Cardiac muscle cell (in vitro differentiated cells and primary cell): Measurements from ENCODE around the gene UBE2J2. TPM values are rescaled to one million over a fixed set of nuclear protein-coding genes. Genes with fewer than 3 reads are reported as not detected.

ENCODE experiments used
- DNase-seq, 2 donors: peaks; one replicate each; pipeline versions ENCODE4 v3.0.0 to v3.0.0-alpha.2; 2010 to 2017; ENCODE audit warnings: low read depth in 1 of 2, low spot score in 1 of 2
- H3K27ac ChIP-seq: fragments of 200-600 bp; sonication (generic); 2 replicates; pipeline ENCODE4 v1.5.1; 2016
- H3K27me3 ChIP-seq: fragments of 200-600 bp; sonication (generic); 2 replicates; pipeline ENCODE4 v1.6.0; 2016; ENCODE audit warnings: control low read depth
- H3K36me3 ChIP-seq: fragments of 200-600 bp; sonication (generic); 2 replicates; pipeline ENCODE4 v1.5.1; 2016; ENCODE audit warnings: control low read depth
- H3K4me1 ChIP-seq: fragments of 200-600 bp; sonication (generic); 2 replicates; pipeline ENCODE4 v1.8.1; 2017; ENCODE audit warnings: low read depth, mild to moderate bottlenecking, mixed run types
- H3K4me3 ChIP-seq: fragments of 200-600 bp; sonication (generic); 2 replicates; pipeline ENCODE4 v1.5.1; 2016; ENCODE audit warnings: mild to moderate bottlenecking
- H3K9me3 ChIP-seq: fragments of 200-600 bp; sonication (generic); 2 replicates; pipeline ENCODE4 v1.5.1; 2017; ENCODE audit warnings: low read depth, mild to moderate bottlenecking, control low read depth
- CTCF ChIP-seq: IDR thresholded peaks from 2 replicates; pipeline ENCODE4 v1.5.1; 2012; ENCODE audit warnings: low read depth, mild to moderate bottlenecking, low read length
- polyA plus RNA-seq: library from polyadenylated mRNA; unstranded; fragments of >200 nt; fragmentation: Nextera tagmentation; extraction: Ambion mirVana; gene quantifications from 2 replicates; pipeline ENCODE4 v1.2.1, GENCODE V29; 2016
- total RNA-seq: library from RNA; depleted of rRNA; stranded (reverse); fragments of >200 nt; gene quantifications from 2 replicates; pipeline ENCODE4 v1.2.3, GENCODE V29; 2016

UBE2J2 gene
- total and polyA plus RNA-seq, 2 experiments from 2014 or later = 64.2 to 87.3 TPM

- H3K4me3 ChIP-seq = no peak overlapping the region
- H3K27ac ChIP-seq = no peak overlapping the region
- H3K9me3 ChIP-seq = no peaks in the 10 kb centered on the region
- no peak for TF ChIP-seq CTCF
- DNase-seq = no peak
- H3K4me1 ChIP-seq = no peaks in the 10 kb centered on the region
- no peaks in the 10 kb centered on the region for H3K36me3 ChIP-seq
- peaks cover 55% of the 10 kb centered on the region for H3K27me3 ChIP-seq
These were observed 67.8 kb downstream of the UBE2J2 start for GRCh38 chr1:1205769-1206375.

GRCh38 chr1:1204998-1205768, 68.5 kb downstream of the UBE2J2 start:
- H3K27ac ChIP-seq = no peak overlapping the region
- no peaks in the 10 kb centered on the region for H3K9me3 ChIP-seq
- H3K4me3 ChIP-seq = no peak overlapping the region
- no peaks in the 10 kb centered on the region for H3K36me3 ChIP-seq
- no peaks in the 10 kb centered on the region for H3K4me1 ChIP-seq
- no peak for TF ChIP-seq CTCF
- peaks cover 62% of the 10 kb centered on the region for H3K27me3 ChIP-seq
- no peak for DNase-seq

- Histone ChIP-seq H3K27me3 (peaks cover 69% of the 10 kb centered on the region), H3K4me1 (no peaks in the 10 kb centered on the region)
These were observed 69.2 kb downstream of the UBE2J2 start for GRCh38 chr1:1204425-1204920.

More at GRCh38 chr1:1204425-1204920, 69.2 kb downstream of the UBE2J2 start:
- Histone ChIP-seq H3K4me3 (no peak overlapping the region), H3K36me3 (no peaks in the 10 kb centered on the region), H3K27ac (no peak overlapping the region), H3K9me3 (no peaks in the 10 kb centered on the region)
- DNase-seq = no peak
- no peak for TF ChIP-seq CTCF

Other genes starting within 250 kb of the UBE2J2 start
- 0.33 and 1.7 TPM in 2 replicates for gene RNF223, start 199.5 kb downstream of the UBE2J2 start, total RNA-seq
- not detected in 2 replicates for gene RNF223, start 199.5 kb downstream of the UBE2J2 start, polyA plus RNA-seq
- gene C1orf159, start 157.8 kb downstream of the UBE2J2 start, total RNA-seq = 21.8 and 36.2 TPM in 2 replicates
- gene C1orf159, start 157.8 kb downstream of the UBE2J2 start, polyA plus RNA-seq = 17.7 and 21.7 TPM in 2 replicates
- not detected in 2 replicates for gene TTLL10, start 100.0 kb downstream of the UBE2J2 start, total RNA-seq
- gene TTLL10, start 100.0 kb downstream of the UBE2J2 start, polyA plus RNA-seq = 0.31 TPM in 1 of 2 replicates, not detected in the other
- not detected in 2 replicates for gene TNFRSF18, start 67.3 kb downstream of the UBE2J2 start, total RNA-seq
- 0.39 and 0.74 TPM in 2 replicates for gene TNFRSF18, start 67.3 kb downstream of the UBE2J2 start, polyA plus RNA-seq
- gene TNFRSF4, start 59.7 kb downstream of the UBE2J2 start, total RNA-seq = 0.11 TPM in 1 of 2 replicates, not detected in the other
- gene TNFRSF4, start 59.7 kb downstream of the UBE2J2 start, polyA plus RNA-seq = 0.10 TPM in 1 of 2 replicates, not detected in the other
- gene SDF4, start 41.9 kb downstream of the UBE2J2 start, total RNA-seq = 139 and 148 TPM in 2 replicates
- gene SDF4, start 41.9 kb downstream of the UBE2J2 start, polyA plus RNA-seq = 172 and 180 TPM in 2 replicates
- 53.1 and 58.9 TPM in 2 replicates for gene B3GALT6, start 41.6 kb downstream of the UBE2J2 start, total RNA-seq
- gene B3GALT6, start 41.6 kb downstream of the UBE2J2 start, polyA plus RNA-seq = 56.8 and 69.5 TPM in 2 replicates
- gene C1QTNF12, start 27.1 kb downstream of the UBE2J2 start, total RNA-seq = 1.5 TPM in 1 of 2 replicates, not detected in the other
- not detected in 2 replicates for gene C1QTNF12, start 27.1 kb downstream of the UBE2J2 start, polyA plus RNA-seq
- gene SCNN1D, start 6.6 kb upstream of the UBE2J2 start, total RNA-seq = 13.0 and 26.5 TPM in 2 replicates
- gene SCNN1D, start 6.6 kb upstream of the UBE2J2 start, polyA plus RNA-seq = 7.5 and 11.0 TPM in 2 replicates
- gene ACAP3, start 34.1 kb upstream of the UBE2J2 start, total RNA-seq = 59.1 and 61.4 TPM in 2 replicates
- 45.7 and 63.6 TPM in 2 replicates for gene ACAP3, start 34.1 kb upstream of the UBE2J2 start, polyA plus RNA-seq
- gene PUSL1, start 34.7 kb upstream of the UBE2J2 start, total RNA-seq = 22.1 and 25.0 TPM in 2 replicates
- 17.4 and 18.7 TPM in 2 replicates for gene PUSL1, start 34.7 kb upstream of the UBE2J2 start, polyA plus RNA-seq
- gene INTS11, start 50.8 kb upstream of the UBE2J2 start, total RNA-seq = 100.0 and 124 TPM in 2 replicates
- 75.8 and 86.4 TPM in 2 replicates for gene INTS11, start 50.8 kb upstream of the UBE2J2 start, polyA plus RNA-seq
- 38.5 and 49.3 TPM in 2 replicates for gene CPTP, start 50.9 kb upstream of the UBE2J2 start, total RNA-seq
- 33.7 and 38.0 TPM in 2 replicates for gene CPTP, start 50.9 kb upstream of the UBE2J2 start, polyA plus RNA-seq
- gene TAS1R3, start 57.4 kb upstream of the UBE2J2 start, total RNA-seq = 0.81 and 1.1 TPM in 2 replicates
- gene TAS1R3, start 57.4 kb upstream of the UBE2J2 start, polyA plus RNA-seq = 0.32 and 0.70 TPM in 2 replicates
- gene DVL1, start 75.6 kb upstream of the UBE2J2 start, total RNA-seq = 78.1 and 105 TPM in 2 replicates
- 29.1 and 49.2 TPM in 2 replicates for gene DVL1, start 75.6 kb upstream of the UBE2J2 start, polyA plus RNA-seq
- gene MXRA8, start 84.7 kb upstream of the UBE2J2 start, total RNA-seq = 50.4 and 90.1 TPM in 2 replicates
- 42.2 and 58.8 TPM in 2 replicates for gene MXRA8, start 84.7 kb upstream of the UBE2J2 start, polyA plus RNA-seq
- gene AURKAIP1, start 101.4 kb upstream of the UBE2J2 start, total RNA-seq = 235 and 301 TPM in 2 replicates
- 252 and 305 TPM in 2 replicates for gene AURKAIP1, start 101.4 kb upstream of the UBE2J2 start, polyA plus RNA-seq
- gene CCNL2, start 125.5 kb upstream of the UBE2J2 start, total RNA-seq = 183 and 230 TPM in 2 replicates
- gene CCNL2, start 125.5 kb upstream of the UBE2J2 start, polyA plus RNA-seq = 283 and 301 TPM in 2 replicates
- gene MRPL20, start 133.4 kb upstream of the UBE2J2 start, total RNA-seq = 97.6 and 168 TPM in 2 replicates
- gene MRPL20, start 133.4 kb upstream of the UBE2J2 start, polyA plus RNA-seq = 204 and 255 TPM in 2 replicates
- 0.49 and 0.60 TPM in 2 replicates for gene ANKRD65, start 147.4 kb upstream of the UBE2J2 start, total RNA-seq
- gene ANKRD65, start 147.4 kb upstream of the UBE2J2 start, polyA plus RNA-seq = 0.32 and 2.0 TPM in 2 replicates
- gene VWA1, start 161.8 kb upstream of the UBE2J2 start, total RNA-seq = 31.5 and 40.4 TPM in 2 replicates
- gene VWA1, start 161.8 kb upstream of the UBE2J2 start, polyA plus RNA-seq = 31.5 and 48.1 TPM in 2 replicates
- 0.21 and 0.28 TPM in 2 replicates for gene ATAD3C, start 175.8 kb upstream of the UBE2J2 start, total RNA-seq
- 0.49 and 0.53 TPM in 2 replicates for gene ATAD3C, start 175.8 kb upstream of the UBE2J2 start, polyA plus RNA-seq
- 28.1 and 37.4 TPM in 2 replicates for gene ATAD3B, start 197.9 kb upstream of the UBE2J2 start, total RNA-seq
- gene ATAD3B, start 197.9 kb upstream of the UBE2J2 start, polyA plus RNA-seq = 25.8 and 30.2 TPM in 2 replicates
- 61.7 and 79.7 TPM in 2 replicates for gene ATAD3A, start 238.3 kb upstream of the UBE2J2 start, total RNA-seq
- gene ATAD3A, start 238.3 kb upstream of the UBE2J2 start, polyA plus RNA-seq = 74.8 and 77.9 TPM in 2 replicates